Activated CD8-positive, alpha-beta memory T cell treated with anti-CD3 and anti-CD28 coated beads, Interleukin-2, amount 50 U/mL, for 24 hours (primary cell): ENCODE results near the gene CNTN6.

Source experiments
- DNase-seq: peaks from one replicate; pipeline ENCODE4 v3.0.0-alpha.2; 2020; ENCODE audit errors: extremely low read depth

The CNTN6 gene

DNA sequence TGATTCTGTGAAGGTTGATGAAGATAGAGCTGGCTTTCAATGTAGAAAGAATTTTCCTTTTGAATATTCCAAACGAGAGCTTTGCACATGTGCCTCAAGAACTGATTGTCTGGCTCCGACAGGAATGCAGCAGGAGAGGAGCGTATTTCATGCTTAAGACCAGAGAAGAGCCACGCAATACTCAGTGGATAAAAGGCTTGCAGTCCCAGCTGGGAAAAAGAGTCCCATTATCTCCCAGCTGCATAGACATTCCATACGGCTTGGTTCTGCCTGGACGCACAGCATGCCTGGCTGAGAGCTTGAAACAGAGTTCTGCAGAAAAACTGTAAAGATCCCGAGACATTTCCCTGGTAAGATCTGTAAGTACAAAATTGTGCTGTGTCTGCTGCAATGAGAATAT, at the start of gene CNTN6:
Gene CNTN6, plus strand, starts transcription at position 254 of the 400 bp plus-strand sequence. CDS start 54,985 bp downstream, outside the sequence.
- no peak for DNase-seq

DNA sequence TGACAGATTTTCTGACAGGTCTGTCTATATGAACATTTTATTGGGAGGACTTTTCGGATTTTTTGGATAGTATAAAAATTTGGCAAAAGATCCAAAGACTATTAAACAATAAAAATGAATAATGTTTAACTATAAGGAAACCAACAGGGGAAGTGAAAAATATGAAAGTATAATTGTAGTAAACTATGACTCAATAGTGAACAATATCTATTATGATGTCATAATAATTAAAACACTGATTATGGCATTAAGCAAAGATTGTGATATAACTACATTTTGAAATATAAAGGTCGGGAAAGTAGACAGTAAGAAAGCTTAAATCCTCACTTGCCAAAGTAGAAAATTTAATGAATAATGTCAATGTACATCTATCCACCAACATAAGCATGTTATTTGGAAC, 44.3 kb upstream of the CNTN6 start:
- DNase-seq: no peak

GRCh38 chr3:1055870-1056269, 37.0 kb upstream of the CNTN6 start:
- no peak for DNase-seq

GRCh38 chr3:1056744-1057143, 36.1 kb upstream of the CNTN6 start:
- no peak for DNase-seq

DNA sequence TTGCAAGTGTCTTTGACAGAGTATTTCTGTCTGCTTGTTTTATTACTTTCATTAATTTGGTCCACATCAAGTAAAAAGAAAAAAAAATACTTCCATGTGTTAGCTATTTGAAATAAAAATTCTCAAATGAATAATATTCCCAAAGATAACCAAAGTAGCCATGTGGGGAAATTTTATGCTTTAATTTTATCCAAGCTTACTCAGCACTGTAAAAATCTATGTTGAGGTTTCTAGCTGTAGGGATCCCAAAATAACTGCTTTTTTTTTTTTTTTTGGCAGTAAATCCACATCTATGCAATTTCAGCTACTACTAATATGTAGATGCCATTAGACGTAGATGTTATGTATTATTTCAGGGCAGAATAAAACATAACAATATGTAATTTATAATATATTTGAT, 35.4 kb upstream of the CNTN6 start:
- DNase-seq: no peak

- no peak for DNase-seq
Observed at GRCh38 chr3:1068985-1069384, 23.8 kb upstream of the CNTN6 start.

GRCh38 chr3:1072041-1072440, 20.8 kb upstream of the CNTN6 start:
- no peak for DNase-seq

- DNase-seq: no peak
Observed at GRCh38 chr3:1079662-1080061, 13.2 kb upstream of the CNTN6 start.

- DNase-seq: no peak
Observed at GRCh38 chr3:1082108-1082507, 10.7 kb upstream of the CNTN6 start.

DNA sequence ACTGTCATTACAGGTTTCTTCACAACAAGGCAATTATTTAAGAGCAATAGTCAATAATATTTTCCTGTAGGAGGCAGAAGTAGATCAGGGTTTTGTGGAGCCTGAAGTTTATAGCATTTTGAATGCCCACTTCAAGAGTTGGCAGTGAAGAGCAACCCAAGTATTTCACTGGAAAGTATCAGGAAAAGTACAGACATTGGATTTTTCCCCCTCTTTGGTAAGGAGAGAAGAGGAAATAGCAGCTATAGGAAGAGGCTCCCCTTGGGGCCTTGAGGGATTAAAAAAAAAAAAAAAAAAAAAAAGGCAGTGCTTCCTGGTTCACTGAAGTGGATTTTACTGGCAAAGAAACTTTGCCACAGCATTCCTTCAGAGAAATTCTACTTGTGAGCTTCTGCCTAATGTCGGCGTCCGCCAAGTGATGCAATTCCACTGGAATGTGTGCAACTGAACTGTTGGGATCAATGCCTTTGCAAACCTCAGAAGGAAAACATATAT, 5.7 kb upstream of the CNTN6 start:
- DNase-seq: no peak

DNA sequence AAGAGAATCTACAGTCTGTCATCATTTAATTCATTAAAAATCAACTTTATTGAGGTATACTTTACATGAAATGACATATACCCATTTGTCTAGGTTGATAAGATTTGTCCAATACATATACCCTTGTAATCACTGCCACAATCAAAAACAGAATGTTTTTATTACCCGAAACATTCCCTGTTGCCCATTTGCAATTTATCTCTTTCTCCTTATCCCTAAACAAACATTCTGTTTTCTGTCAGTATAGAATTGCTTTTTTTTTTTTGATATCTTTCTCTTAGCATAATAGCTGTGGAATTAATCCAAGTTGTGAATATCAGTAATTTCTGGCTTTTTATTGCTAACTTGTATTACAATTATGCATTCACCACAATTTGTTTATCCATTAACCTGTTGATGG, 4.3 kb upstream of the CNTN6 start:
- DNase-seq: no peak

- DNase-seq: no peak
Observed at GRCh38 chr3:1091286-1091685, 1.5 kb upstream of the CNTN6 start.

- DNase-seq: no peak
Observed at GRCh38 chr3:1092061-1092460, 763 bp upstream of the CNTN6 start.

- no peak for DNase-seq
Observed at GRCh38 chr3:1093217-1093616, 393 bp downstream of the CNTN6 start.

DNA sequence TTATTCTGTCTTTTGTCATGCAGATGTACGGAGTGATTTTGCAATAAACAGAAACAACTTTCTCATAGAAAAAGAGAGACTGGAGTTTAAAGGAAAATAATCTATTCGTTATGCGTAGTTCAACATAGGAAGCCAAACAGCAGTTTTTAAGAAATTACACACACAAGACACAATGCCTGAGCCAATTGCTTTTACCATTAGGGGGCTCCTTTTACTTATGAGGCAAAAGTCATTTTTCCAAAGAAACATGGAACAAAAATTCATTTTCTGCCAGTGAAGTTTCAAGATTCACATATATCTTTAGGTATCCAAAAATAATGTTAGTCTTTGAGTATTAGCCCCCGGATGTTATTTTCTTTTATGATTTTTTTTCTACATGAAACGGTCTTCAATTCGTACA, 10.7 kb downstream of the CNTN6 start:
- no peak for DNase-seq

- DNase-seq: no peak
Observed at GRCh38 chr3:1117843-1118473, 25.1 kb downstream of the CNTN6 start.

DNA sequence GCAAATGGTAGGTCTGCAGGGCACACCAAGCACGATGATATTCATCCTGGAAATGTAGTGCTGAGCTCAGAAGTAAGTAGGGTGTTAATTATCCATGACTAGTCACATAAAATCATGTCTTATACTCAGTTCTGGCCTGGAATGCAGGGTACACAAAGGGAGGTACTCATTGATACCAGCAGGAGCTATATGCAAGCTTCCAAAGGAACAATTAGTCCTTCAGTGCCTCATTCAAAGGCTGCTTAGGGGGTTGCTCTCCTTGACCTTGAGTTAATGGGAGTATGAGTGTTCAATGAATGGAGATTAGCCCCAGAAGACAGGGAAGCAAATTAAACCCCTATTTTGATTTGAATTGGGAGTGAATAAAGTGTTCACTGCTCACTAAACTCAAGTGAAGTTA, 38.3 kb downstream of the CNTN6 start:
- no peak for DNase-seq

DNA sequence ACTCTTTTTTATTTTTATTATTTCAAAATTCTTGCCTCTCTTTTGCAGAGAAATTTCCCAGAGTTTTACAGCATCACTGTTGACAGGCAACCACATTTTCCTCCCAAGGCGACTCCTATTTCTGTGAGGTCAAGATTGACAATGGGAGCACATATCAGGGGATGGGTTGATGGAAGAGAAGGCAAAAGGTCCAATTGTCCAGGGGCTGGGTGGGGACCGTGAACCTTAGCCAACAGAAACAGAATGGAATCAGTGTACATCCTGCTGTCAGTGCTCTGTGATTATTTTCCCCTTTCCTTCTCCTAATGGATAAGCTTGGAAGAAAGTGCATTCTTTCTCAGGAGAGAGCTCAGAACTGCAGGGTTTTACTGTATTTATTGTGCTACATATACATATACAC, 42.4 kb downstream of the CNTN6 start:
- no peak for DNase-seq

DNA sequence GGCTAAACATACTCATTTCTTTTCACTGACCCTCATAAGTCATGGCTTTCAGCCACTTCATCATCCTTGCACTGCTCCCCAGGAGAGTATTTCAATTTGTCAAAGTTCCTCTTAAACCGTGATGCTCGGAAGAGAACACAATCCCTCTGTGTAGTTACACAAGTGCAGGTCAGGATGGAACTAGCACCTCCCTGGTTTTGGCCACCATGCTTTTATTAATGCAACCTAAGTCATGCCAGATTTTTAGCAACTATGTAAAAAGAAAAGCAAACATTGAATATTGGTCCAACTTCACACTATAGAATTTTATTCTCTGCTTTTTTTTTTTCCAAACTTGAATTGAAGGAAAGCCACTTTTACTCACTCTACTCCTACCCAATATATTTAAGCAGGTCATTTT, 45.2 kb downstream of the CNTN6 start:
- no peak for DNase-seq

GRCh38 chr3:1139071-1139470, 46.2 kb downstream of the CNTN6 start:
- no peak for DNase-seq

DNA sequence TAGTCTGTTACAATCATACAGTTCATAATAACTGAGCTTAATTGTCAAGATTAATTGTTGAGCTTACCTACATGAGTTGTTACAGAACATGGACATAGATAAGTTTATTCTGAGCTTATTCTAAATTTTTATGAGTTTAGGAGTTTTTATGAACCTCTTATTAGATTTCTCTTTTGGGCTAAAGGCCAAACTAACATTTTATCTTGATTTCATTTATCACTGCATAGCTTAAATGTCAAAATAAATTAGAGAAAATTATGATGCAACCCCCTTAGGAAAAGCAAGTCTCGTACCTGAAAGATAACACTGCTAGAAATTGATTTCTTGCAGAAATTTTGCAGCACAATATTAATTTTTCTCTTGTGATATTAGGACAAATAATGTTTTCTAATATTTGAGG, 54.5 kb downstream of the CNTN6 start:
- no peak for DNase-seq

- DNase-seq: no peak
Observed at GRCh38 chr3:1147819-1148218, 55.0 kb downstream of the CNTN6 start.

DNA sequence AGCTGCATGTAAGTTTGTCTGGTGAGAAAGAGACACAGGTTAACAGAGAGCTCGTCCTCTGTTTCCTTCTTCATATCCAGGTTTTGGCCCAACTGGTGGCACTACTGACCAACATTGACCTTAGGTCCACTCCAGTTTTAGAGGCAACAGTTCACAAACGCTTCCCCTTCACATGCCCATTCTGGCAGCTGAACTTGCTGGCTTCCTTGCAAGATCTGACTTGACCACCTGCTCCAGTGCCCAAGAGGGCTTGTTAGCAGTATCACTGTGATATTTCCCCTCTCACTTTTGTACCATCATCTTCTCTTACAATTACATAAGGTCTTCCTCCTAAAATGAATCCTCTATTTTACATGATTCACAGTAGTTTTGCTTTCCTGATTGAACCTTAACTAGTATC, 71.3 kb downstream of the CNTN6 start:
- no peak for DNase-seq

- DNase-seq: no peak
Observed at GRCh38 chr3:1171320-1171719, 78.5 kb downstream of the CNTN6 start.
